CD4-positive, alpha-beta T cell (primary cell): ENCODE results near the gene NUMBL. TPM values are rescaled to one million over a fixed set of nuclear protein-coding genes. Genes with fewer than 3 reads are reported as not detected.
A peak's percentile ranks its signal among the peaks of the same experiment; 100 is the strongest.

Experiments
- ATAC-seq: fragments of 200-7000 bp; cut with Tn5 transposase; one replicate; pipeline ENCODE4 v1.10.0; 2022; ENCODE audit warnings: mild to moderate bottlenecking; ENCODE audit not compliant: poor library complexity
- CTCF ChIA-PET: fragments of 350-600 bp; sonication (Branson Sonifier 250); formaldehyde crosslinking; loops from one replicate; lab custom pipeline; 2021; ENCODE audit warnings: antibody characterized with exemption, inconsistent platforms; lab: Charles Lee
- POLR2A ChIA-PET: fragments of 350-600 bp; sonication (Branson Sonifier 250); formaldehyde crosslinking; loops from one replicate; lab custom pipeline; 2021; ENCODE audit warnings: antibody characterized with exemption, inconsistent platforms; lab: Charles Lee
- DNase-seq, 14 experiments: peaks; one replicate each; pipeline ENCODE4 v3.0.0-alpha.2; 2013 to 2020; ENCODE audit warnings: mixed read lengths in 2 of 14
- H3K27ac ChIP-seq, 2 donors: one replicate each; pipeline versions ENCODE4 v1.5.1 to v1.7.0; 2013; ENCODE audit warnings: low read length in 2 of 2, low read depth in 1 of 2, mild to moderate bottlenecking in 1 of 2
- H3K27me3 ChIP-seq, 2 experiments: 1 replicate in 1 of 2; 2 replicates in 1 of 2; pipeline versions ENCODE4 v1.6.1 to v1.7.0; 2013; ENCODE audit warnings: low read length in 2 of 2, control low read depth in 1 of 2, mild to moderate bottlenecking in 1 of 2, moderate library complexity in 1 of 2; ENCODE audit not compliant: insufficient read depth in 2 of 2, control insufficient read depth in 1 of 2
- H3K36me3 ChIP-seq: one replicate; pipeline ENCODE4 v1.6.1; 2013; ENCODE audit warnings: low read length, control low read depth; ENCODE audit not compliant: insufficient read depth
- H3K4me1 ChIP-seq: one replicate; pipeline ENCODE4 v1.6.1; 2013; ENCODE audit warnings: low read length, control low read depth; ENCODE audit not compliant: insufficient read depth
- H3K4me3 ChIP-seq: one replicate; pipeline ENCODE4 v1.5.1; 2013; ENCODE audit warnings: mild to moderate bottlenecking, low read length, moderate library complexity
- H3K9me3 ChIP-seq, 2 experiments: 1 replicate in 1 of 2; 2 replicates in 1 of 2; pipeline versions ENCODE4 v1.6.1 to v1.7.0; 2013; ENCODE audit warnings: low read length in 2 of 2, mild to moderate bottlenecking in 2 of 2, control low read depth in 1 of 2, moderate library complexity in 1 of 2; ENCODE audit not compliant: control insufficient read depth in 1 of 2, insufficient read depth in 1 of 2
- H3K27ac Mint-ChIP-seq: one replicate; pipeline ENCODE4 v1.8.0; 2020; ENCODE audit warnings: mixed read lengths
- H3K27me3 Mint-ChIP-seq: one replicate; pipeline ENCODE4 v1.8.0; 2021; ENCODE audit warnings: mixed read lengths
- H3K36me3 Mint-ChIP-seq: one replicate; pipeline ENCODE4 v1.8.0; 2021; ENCODE audit warnings: low read depth, mixed read lengths
- H3K4me1 Mint-ChIP-seq: one replicate; pipeline ENCODE4 v1.8.0; 2021; ENCODE audit warnings: low read depth, mixed read lengths
- H3K4me3 Mint-ChIP-seq: one replicate; pipeline ENCODE4 v1.8.0; 2020; ENCODE audit warnings: mild to moderate bottlenecking, mixed read lengths
- H3K9me3 Mint-ChIP-seq: one replicate; pipeline ENCODE4 v1.8.0; 2020; ENCODE audit warnings: mixed read lengths
- intact Hi-C, 2 experiments: fragments of 100-400 bp; cut with DNase I in 1 of 2; cut with micrococcal nuclease in 1 of 2; formaldehyde crosslinking; loops; one replicate each; pipeline versions ENCODE4 v1.15.1 to v1.9.0; 2023 to 2025; cut with DNase I, micrococcal nuclease
- total RNA-seq, 174 experiments: library from RNA in 2 of 174; stranded (reverse) in 2 of 174; gene quantifications; one replicate each; pipeline ENCODE4 v1.2.3 and lab custom pipeline; 2021 to 2026
- TF ChIP-seq, protein P1 (sequence below): fragments of 200-600 bp; IDR thresholded peaks from one replicate; pipeline ENCODE4 v1.8.0; 2022; ENCODE audit warnings: antibody characterized with exemption, mild to moderate bottlenecking

NUMBL gene
- total RNA-seq, 2 experiments from 2014 or later = 5.2 to 5.4 TPM

- POLR2A ChIA-PET = no interaction called here
- intact Hi-C loops = no loop called here
- DNase-seq (peak in 2 of 14 experiments; percentile 37 to 40), ATAC-seq (peak; percentile 37)
- Mint-ChIP-seq H3K27ac (no peak overlapping the region), H3K4me1 (peaks cover 7% of the 10 kb centered on the region), H3K4me3 (no peak overlapping the region), H3K36me3 (no peaks in the 10 kb centered on the region), H3K27me3 (no peaks in the 10 kb centered on the region), H3K9me3 (no peaks in the 10 kb centered on the region)
- Histone ChIP-seq H3K36me3 (no peaks in the 10 kb centered on the region), H3K4me1 (peaks cover 11% of the 10 kb centered on the region), H3K27me3 (peaks cover 0 to under 1% of the 10 kb centered on the region in 2 experiments), H3K9me3 (no peaks in the 10 kb centered on the region), H3K4me3 (no peak overlapping the region), H3K27ac (no peak overlapping the region)
- TF ChIP-seq, protein P1, sequence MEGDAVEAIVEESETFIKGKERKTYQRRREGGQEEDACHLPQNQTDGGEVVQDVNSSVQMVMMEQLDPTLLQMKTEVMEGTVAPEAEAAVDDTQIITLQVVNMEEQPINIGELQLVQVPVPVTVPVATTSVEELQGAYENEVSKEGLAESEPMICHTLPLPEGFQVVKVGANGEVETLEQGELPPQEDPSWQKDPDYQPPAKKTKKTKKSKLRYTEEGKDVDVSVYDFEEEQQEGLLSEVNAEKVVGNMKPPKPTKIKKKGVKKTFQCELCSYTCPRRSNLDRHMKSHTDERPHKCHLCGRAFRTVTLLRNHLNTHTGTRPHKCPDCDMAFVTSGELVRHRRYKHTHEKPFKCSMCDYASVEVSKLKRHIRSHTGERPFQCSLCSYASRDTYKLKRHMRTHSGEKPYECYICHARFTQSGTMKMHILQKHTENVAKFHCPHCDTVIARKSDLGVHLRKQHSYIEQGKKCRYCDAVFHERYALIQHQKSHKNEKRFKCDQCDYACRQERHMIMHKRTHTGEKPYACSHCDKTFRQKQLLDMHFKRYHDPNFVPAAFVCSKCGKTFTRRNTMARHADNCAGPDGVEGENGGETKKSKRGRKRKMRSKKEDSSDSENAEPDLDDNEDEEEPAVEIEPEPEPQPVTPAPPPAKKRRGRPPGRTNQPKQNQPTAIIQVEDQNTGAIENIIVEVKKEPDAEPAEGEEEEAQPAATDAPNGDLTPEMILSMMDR = no peak
- CTCF ChIA-PET = no interaction called here
These were observed 49.7 kb downstream of the NUMBL start for GRCh38 chr19:40640744-40641143.

DNA sequence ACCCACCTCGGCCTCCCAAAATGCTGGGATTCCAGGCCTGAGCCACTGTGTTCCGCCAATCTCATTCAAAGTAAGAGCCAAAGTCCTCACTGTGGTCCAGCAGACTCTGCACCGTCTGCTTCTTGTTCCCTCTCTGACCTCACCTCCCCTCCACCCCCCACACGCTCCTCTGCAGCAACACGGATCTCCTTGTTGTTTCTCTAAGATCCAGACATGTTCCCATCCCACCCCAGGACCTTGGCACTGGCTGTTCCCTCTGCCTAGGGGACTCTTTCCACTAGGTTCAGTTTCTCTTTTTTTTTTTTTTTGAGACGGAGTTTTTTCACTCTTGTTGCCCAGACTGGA is 50.8 kb downstream of the NUMBL start:
- ATAC-seq = no peak
- H3K27me3 Mint-ChIP-seq = no peaks in the 10 kb centered on the region
- no peaks in the 10 kb centered on the region for H3K27me3 ChIP-seq
- peaks cover 12% of the 10 kb centered on the region for H3K4me1 ChIP-seq
- no peaks in the 10 kb centered on the region for H3K9me3 Mint-ChIP-seq
- no peaks in the 10 kb centered on the region for H3K36me3 Mint-ChIP-seq
- no peaks in the 10 kb centered on the region for H3K36me3 ChIP-seq
- intact Hi-C loops = loop anchor here in 1 of 2 experiments (10.0 kb wide), 1 partner anchor 505 kb away; no protein-coding TSS in a partner anchor
- no peak overlapping the region for H3K27ac Mint-ChIP-seq
- no peak overlapping the region for H3K4me3 ChIP-seq
- POLR2A ChIA-PET = no interaction called here
- TF ChIP-seq, protein P1 = no peak
- H3K4me3 Mint-ChIP-seq = no peak overlapping the region
- H3K9me3 ChIP-seq = no peaks in the 10 kb centered on the region
- H3K27ac ChIP-seq = no peak overlapping the region
- DNase-seq = no peak
- peaks cover 8% of the 10 kb centered on the region for H3K4me1 Mint-ChIP-seq
- CTCF ChIA-PET = no interaction called here

GRCh38 chr19:40638327-40638726 is 52.1 kb downstream of the NUMBL start:
- no peak overlapping the region for H3K4me3 ChIP-seq
- H3K36me3 Mint-ChIP-seq = no peaks in the 10 kb centered on the region
- no peaks in the 10 kb centered on the region for H3K27me3 ChIP-seq
- H3K9me3 ChIP-seq = no peaks in the 10 kb centered on the region
- H3K4me1 Mint-ChIP-seq = peaks cover 12% of the 10 kb centered on the region
- H3K27ac Mint-ChIP-seq = no peak overlapping the region
- no peak for ATAC-seq
- H3K27me3 Mint-ChIP-seq = no peaks in the 10 kb centered on the region
- POLR2A ChIA-PET = interaction anchor here (0.6 kb wide), 1 partner anchor 1027 kb away, joined by 4 read pairs; no protein-coding TSS in a partner anchor
- DNase-seq = no peak
- no peak overlapping the region for H3K27ac ChIP-seq
- H3K4me3 Mint-ChIP-seq = no peak overlapping the region
- H3K36me3 ChIP-seq = no peaks in the 10 kb centered on the region
- intact Hi-C loops = loop anchor here in 1 of 2 experiments (10.0 kb wide), 1 partner anchor 504 kb away; no protein-coding TSS in a partner anchor
- TF ChIP-seq, protein P1 = no peak
- CTCF ChIA-PET = interaction anchor here (0.6 kb wide), 1 partner anchor 474 kb away, joined by 3 read pairs; no protein-coding TSS in a partner anchor
- no peaks in the 10 kb centered on the region for H3K9me3 Mint-ChIP-seq
- peaks cover 20% of the 10 kb centered on the region for H3K4me1 ChIP-seq
